ENCODE measurements around the gene ADAP2.
A peak's percentile ranks its signal among the peaks of the same experiment; 100 is the strongest.
"Not testable (repeated sequence)": the region's sequence is repeated elsewhere in the genome, so short reads cannot be mapped to it uniquely, and the experiment has no call there.

The ADAP2 gene

GRCh38 chr17:30969989-30970830, 48.5 kb downstream of the ADAP2 start:
- peak overlapping the region; percentile 98 for H3K27ac ChIP-seq
- ChIA-PET CTCF (interaction anchor here (0.6 kb wide), 1 partner anchor 17 kb away, joined by 6 read pairs; no protein-coding TSS in a partner anchor), POLR2A (ENCODE audit: low non-redundant PET) (interaction anchor here (1.6 kb wide), 1 partner anchor 64 kb away, joined by 9 read pairs; the partner anchor contains the start of gene TEFM)
- TF ChIP-seq CTCF (conservative IDR thresholded peaks at IDR 0.05; ENCODE audit: low read depth), result no peak
- DNase-seq (ENCODE audit: low spot score), result peak; percentile 46

- H3K27ac ChIP-seq, result peak within 1 kb of the TSS; percentile 98
- TF ChIP-seq CTCF (conservative IDR thresholded peaks at IDR 0.05; ENCODE audit: low read depth), result peak; percentile 20; the same call in 1 of the 2 replicates
- DNase-seq (ENCODE audit: low spot score), result peak; percentile 87
- ChIA-PET CTCF (interaction anchor here (0.6 kb wide), 1 partner anchor 16 kb away, joined by 6 read pairs; no protein-coding TSS in a partner anchor), POLR2A (ENCODE audit: low non-redundant PET) (interaction anchor here (1.6 kb wide), 1 partner anchor 64 kb away, joined by 9 read pairs; the partner anchor contains the start of gene TEFM)
Measured at GRCh38 chr17:30970831-30971567, 49.3 kb downstream of the ADAP2 start, which contains the start of gene RNF135. TSS of gene RNF135 (plus strand) at chr17:30971039. CDS start at chr17:30971074, 35 bp downstream.

- CTCF ChIA-PET, result interaction anchor here (0.6 to 0.7 kb wide), 2 partner anchors 34 to 89 kb away, joined by 3 read pairs; no protein-coding TSS in a partner anchor
- POLR2A ChIA-PET (ENCODE audit: low non-redundant PET), result no interaction called here
- DNase-seq (ENCODE audit: low spot score), result no peak
Measured at GRCh38 chr17:30975042-30975820, 53.5 kb downstream of the ADAP2 start.

GRCh38 chr17:30979919-30980318, 58.2 kb downstream of the ADAP2 start:
- DNase-seq (ENCODE audit: low spot score); H3K27ac ChIP-seq; CTCF ChIA-PET; POLR2A ChIA-PET (ENCODE audit: low non-redundant PET): not testable (repeated sequence)

More at GRCh38 chr17:30975042-30975820, 53.5 kb downstream of the ADAP2 start:
- no peak for TF ChIP-seq CTCF (conservative IDR thresholded peaks at IDR 0.05; ENCODE audit: low read depth)
- H3K27ac ChIP-seq, result no peak overlapping the region

GRCh38 chr17:30981531-30982519, 60.1 kb downstream of the ADAP2 start:
- DNase-seq (ENCODE audit: low spot score), result no peak
- POLR2A ChIA-PET (ENCODE audit: low non-redundant PET), result no interaction called here
- TF ChIP-seq CTCF (conservative IDR thresholded peaks at IDR 0.05; ENCODE audit: low read depth), result no peak
- peak overlapping the region; percentile 23 for H3K27ac ChIP-seq
- CTCF ChIA-PET, result no interaction called here

- no peak overlapping the region for H3K27ac ChIP-seq
- POLR2A ChIA-PET (ENCODE audit: low non-redundant PET), result no interaction called here
- no peak for TF ChIP-seq CTCF (conservative IDR thresholded peaks at IDR 0.05; ENCODE audit: low read depth)
- no peak for DNase-seq (ENCODE audit: low spot score)
- CTCF ChIA-PET, result no interaction called here
Measured at GRCh38 chr17:30982855-30983254, 61.1 kb downstream of the ADAP2 start.

Data from RWPE1 (cell line).